GM20000 (cell line): ENCODE data around the gene SERPINB1.
"Not testable (repeated sequence)": the region's sequence is repeated elsewhere in the genome, so short reads cannot be mapped to it uniquely, and the experiment has no call there.

Source experiments
- DNase-seq: peaks from one replicate; pipeline ENCODE4 v3.0.0; 2012; ENCODE audit warnings: low spot score
- TF ChIP-seq, protein P1 (sequence below): IDR thresholded peaks from 2 replicates; pipeline ENCODE4 v1.5.1; 2012; ENCODE audit warnings: mild to moderate bottlenecking, control low read depth; ENCODE audit errors: extremely low read depth, missing control alignments

SERPINB1 gene

DNA sequence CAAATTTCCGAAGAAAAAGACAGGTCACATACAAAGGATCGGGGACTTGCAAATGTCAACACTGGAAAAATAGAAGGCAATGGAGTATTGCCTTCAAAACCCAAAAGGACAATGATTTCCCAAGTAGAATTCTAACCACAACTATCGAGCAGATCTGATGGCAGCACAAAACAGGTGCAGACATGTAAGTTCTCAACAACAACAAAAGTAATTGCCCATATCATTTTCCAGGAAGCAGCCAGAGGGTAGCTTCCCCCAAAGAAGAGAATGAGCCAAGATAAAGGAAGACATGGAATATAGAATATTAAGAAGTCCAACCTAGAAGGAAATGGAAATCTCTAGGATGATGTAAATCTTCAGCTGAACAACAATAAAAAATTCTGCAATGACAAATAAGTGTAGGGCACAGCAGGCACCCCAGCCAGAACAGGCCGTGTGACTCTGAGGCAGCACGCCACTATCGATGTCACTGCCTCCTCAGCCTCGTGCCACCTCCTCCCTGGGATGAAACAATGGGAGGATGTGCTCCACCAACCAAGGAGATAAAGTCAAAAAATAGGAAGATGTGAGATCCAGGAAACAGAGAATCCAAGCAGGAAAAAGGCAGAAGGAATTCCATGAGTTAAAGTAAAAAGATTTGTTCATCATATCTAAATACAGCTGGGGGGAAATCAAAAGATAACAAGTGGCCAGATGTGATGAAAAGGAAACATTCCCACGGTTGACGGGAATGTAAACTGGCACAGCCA lies 34.1 kb downstream of the SERPINB1 start:
- no peak for DNase-seq
- TF ChIP-seq, protein P1, sequence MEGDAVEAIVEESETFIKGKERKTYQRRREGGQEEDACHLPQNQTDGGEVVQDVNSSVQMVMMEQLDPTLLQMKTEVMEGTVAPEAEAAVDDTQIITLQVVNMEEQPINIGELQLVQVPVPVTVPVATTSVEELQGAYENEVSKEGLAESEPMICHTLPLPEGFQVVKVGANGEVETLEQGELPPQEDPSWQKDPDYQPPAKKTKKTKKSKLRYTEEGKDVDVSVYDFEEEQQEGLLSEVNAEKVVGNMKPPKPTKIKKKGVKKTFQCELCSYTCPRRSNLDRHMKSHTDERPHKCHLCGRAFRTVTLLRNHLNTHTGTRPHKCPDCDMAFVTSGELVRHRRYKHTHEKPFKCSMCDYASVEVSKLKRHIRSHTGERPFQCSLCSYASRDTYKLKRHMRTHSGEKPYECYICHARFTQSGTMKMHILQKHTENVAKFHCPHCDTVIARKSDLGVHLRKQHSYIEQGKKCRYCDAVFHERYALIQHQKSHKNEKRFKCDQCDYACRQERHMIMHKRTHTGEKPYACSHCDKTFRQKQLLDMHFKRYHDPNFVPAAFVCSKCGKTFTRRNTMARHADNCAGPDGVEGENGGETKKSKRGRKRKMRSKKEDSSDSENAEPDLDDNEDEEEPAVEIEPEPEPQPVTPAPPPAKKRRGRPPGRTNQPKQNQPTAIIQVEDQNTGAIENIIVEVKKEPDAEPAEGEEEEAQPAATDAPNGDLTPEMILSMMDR, result no peak

DNA sequence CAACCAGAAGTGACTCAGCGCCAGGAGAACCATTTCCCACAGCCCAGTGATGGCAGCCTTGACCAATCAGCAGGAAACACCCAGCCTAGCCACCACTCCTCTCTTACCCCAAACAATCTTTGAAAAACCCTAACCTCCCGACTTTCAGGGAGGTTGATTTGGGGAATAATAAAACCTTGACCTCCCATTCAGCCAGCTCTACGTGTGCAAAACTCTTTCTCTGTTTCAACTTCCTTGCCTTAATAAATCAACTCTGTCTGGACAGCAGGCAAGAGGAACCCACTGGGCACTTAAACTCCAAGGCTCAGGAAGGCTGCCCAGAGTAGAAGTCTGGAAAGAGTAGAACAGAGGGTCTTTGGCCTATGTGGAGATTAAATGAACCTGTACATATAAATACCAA lies 35.0 kb downstream of the SERPINB1 start:
- TF ChIP-seq, protein P1, result no peak
- DNase-seq, result no peak

DNA sequence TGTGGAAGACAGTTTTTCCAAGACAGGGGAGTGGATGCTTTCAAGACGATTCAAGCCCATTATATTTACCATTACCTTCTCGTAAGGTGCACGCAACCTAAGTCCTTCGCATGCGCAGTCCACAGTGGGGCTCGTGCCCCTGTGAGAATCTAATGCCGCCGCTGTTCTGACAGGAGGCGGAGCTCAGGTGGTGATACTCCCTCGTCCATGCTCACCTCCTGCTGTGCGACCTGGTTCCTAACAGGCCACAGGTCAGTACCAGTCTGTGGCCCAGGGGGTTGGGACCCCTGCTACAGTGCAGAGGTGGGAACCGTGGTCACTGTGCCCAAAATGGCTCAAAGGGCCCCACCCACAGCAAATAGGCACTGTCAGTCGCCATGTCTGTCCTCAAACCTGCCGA lies 36.6 kb downstream of the SERPINB1 start:
- TF ChIP-seq, protein P1, result no peak
- no peak for DNase-seq

DNA sequence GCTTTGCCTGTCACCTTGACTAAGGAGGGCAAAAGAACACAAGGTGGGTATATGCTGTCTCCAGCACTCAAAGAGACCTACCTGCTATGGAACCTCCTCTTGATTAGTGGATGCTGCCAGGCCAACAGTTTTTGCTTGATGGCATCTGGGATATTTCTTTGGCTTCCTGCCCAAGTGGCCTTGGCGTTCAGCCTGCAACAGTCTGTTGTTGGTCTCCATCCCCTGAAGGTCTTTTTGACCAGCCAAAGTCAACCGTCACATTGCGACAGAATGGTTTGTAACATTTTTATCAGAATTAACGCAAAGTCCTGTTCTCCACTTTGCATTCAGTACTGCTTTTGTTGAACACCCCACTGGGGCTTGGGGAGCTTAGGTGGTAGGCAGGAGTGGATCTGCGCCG lies 37.1 kb downstream of the SERPINB1 start:
- no peak for DNase-seq
- TF ChIP-seq, protein P1, result no peak

DNA sequence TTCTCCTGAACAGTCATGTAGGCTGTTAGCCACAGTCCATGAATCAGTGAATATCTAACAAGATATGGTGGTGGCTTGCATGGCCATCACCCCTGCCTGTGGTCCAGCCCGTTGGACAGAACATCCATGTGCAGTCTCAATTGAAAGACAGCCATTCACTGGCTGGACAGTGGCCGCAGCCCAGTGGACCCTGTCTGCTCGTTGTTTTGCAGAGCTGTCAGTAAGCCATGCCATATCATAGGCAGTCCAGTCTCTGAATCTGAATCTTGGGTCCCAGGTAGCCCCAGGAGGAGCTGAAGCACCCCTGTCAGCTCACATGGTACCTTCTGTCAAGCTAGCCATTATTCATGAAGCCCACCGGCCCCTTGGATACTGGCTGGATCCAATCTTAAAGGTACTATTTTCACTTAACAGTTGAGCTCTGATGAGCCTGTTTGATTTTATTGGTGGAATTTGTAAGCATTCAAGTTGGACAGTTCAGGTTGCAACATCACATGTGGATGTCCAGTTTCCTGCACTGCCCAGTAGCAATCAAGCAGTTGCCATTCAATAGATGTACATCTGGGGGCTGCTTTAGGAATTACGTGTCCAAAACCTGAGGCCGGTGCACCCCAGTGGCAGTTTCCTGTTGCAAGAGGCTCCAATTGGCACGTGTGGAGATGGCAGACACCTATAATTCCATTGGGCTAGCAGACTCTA lies 37.8 kb downstream of the SERPINB1 start:
- DNase-seq, result no peak
- TF ChIP-seq, protein P1, result no peak

DNA sequence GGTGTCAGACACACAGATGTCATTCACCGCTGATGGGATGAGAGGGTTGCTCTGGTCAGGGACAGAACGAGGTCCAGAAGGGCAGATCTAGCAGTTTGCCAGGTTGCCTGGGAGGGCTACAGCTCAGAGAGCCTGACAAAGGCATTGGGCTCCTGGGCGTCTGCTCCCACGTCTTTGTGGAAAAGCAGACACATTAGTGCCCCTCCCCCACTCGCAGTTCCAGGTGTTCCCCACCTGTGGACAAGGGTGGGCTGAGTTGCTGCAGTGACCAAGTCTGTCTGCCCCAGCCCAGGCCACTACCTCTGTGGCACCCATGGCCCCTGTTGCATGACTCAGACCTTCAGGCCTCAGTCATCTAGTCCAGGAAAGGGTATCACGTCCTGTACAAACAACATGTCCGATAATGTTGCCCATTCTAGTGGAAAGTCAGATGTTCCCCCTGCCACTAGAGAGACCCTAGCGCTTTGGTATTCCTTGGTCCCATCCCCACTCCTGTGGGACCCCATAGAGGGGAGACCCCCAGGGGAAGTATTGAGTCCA lies 39.1 kb downstream of the SERPINB1 start:
- TF ChIP-seq, protein P1, result no peak
- DNase-seq, result no peak

DNA sequence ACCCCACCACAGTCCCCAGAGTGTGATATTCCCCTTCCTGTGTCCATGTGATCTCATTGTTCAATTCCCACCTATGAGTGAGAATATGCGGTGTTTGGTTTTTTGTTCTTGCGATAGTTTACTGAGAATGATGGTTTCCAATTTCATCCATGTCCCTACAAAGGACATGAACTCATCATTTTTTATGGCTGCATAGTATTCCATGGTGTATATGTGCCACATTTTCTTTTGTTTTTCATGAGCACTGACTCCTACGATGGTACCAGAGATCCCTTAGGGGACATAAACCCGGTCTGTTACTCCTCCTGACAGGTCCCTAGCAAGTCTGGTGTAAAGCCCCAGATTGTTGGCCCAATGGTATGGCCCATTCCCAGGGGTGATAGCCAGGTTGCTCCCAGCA lies 40.0 kb downstream of the SERPINB1 start:
- DNase-seq, result not testable (repeated sequence)
